GM12864 (cell line): Measurements from ENCODE around the gene TMTC1.

ENCODE experiments used
- DNase-seq: peaks from one replicate; pipeline ENCODE4 v3.0.0-alpha.2; 2011; ENCODE audit warnings: low read depth
- H3K4me3 ChIP-seq: 2 replicates; pipeline ENCODE4 v1.5.1; 2011; ENCODE audit warnings: mild to moderate bottlenecking, low read depth, low read length, control low read depth
- CTCF ChIP-seq: IDR thresholded peaks from 2 replicates; pipeline ENCODE4 v1.5.1; 2011; ENCODE audit warnings: low read depth, mild to moderate bottlenecking, moderate library complexity, low read length, control low read depth, inconsistent platforms; ENCODE audit errors: missing control alignments

Gene TMTC1

DNA sequence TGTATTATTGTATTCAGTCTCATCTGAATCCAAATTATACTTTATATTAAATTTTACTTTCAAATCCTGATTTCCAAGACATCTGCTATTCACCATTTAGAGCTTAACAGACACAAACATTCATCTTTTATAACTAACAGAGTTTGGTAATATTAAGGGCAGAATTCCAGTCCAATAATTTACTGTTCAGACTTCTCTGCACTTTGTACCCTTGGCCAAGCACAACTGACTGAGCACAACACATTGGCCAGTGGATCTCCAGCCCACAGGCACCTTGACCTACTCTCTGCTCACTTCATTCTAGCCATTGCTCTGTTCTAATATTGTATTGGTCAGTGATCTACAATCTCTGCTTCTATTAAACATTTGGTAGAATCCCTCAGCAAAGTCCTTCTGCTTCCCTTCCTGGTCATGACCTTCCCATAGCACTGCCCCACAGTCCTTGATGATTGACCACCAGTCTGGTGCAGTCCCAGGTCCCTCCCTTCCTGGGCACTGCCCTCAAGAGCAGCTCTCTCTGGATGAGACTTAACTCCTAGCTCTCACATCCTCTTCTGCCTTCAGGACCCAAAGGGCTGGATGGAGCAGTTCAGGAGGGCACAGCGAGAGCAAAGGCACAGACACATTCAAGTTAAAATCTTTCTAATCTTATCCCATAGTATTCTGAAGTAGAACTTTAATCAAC is 188.5 kb downstream of the TMTC1 start:
- DNase-seq = no peak
- no peak overlapping the region for H3K4me3 ChIP-seq
- no peak for TF ChIP-seq CTCF

DNA sequence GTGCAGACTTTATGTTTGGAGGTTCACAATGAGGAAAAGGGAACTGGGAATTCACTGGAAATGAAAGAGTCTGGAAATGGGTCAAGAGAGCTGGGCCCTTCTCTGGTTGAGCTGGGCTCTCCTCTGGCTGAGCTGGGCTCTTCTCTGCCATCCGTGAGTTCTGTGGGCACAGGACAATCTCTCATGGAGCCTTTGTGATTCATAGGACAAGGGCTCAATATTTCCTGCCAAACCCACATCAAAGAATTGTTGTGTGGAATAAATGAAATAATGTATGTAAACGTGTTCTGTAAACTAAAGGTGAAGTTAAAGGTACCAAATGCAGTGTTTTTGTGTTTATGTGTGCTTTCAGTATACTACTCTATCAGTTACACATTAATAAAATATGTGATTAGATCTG is 190.7 kb downstream of the TMTC1 start:
- no peak overlapping the region for H3K4me3 ChIP-seq
- no peak for DNase-seq
- no peak for TF ChIP-seq CTCF

DNA sequence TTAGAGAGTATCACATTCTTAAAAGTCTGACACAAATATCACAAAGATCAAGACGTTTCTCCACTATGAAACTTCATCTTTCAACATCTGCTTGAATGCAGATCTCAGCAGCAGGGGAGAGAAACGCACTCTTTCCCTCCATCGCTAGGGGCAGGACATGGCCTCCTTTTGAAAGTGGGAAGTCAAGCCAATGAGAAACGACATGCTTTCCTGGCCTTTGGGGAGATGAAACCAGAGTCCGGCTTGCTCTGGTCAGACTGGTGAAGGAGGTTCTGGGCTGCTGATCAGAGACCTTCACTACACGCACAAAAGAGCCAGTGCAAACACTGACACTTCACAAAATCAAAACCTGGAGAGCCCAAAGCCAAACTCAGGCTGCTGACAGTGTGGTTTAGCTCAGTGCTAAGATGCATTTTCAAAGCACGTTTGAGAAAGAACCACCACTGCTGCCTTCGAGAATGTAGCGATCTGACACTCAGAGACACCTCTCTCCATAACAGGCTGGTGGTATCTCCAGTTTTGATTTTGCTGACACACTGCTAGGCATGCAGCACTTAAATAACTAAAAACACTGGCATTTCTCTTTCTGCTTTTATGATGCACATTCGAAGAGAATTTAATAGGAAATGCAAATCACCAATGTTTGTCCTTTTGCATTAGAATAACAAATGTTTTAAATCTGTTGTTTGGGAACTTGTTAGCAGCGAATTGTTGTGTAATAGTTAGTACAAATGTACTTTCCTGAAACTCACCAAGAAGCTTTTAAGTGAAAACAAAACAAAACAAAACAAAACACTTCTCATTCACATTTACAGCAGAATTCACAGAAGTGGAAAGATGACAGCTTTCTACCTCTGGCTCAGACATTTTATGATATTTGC is 192.4 kb downstream of the TMTC1 start:
- no peak for DNase-seq
- no peak for TF ChIP-seq CTCF
- H3K4me3 ChIP-seq = no peak overlapping the region

DNA sequence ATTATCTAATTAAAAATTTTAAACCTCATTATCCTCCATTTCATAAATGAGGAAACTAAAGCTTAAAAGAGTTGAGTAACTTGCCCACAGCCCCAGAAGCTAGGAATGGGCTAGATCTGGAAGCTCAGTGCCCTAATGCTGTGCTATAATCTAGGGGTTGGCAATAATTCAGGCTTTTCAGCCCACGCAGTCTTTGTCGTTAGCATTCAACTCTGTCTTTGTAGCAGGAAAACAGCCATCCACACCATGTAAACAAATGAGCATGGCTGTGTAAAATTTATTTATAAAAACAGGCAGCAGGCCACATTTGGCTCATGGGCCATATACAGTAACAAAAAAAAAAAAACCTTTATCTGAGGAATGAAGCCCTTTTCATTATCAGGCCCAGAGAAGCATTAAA is 193.9 kb downstream of the TMTC1 start:
- DNase-seq = no peak
- no peak for TF ChIP-seq CTCF
- no peak overlapping the region for H3K4me3 ChIP-seq

DNA sequence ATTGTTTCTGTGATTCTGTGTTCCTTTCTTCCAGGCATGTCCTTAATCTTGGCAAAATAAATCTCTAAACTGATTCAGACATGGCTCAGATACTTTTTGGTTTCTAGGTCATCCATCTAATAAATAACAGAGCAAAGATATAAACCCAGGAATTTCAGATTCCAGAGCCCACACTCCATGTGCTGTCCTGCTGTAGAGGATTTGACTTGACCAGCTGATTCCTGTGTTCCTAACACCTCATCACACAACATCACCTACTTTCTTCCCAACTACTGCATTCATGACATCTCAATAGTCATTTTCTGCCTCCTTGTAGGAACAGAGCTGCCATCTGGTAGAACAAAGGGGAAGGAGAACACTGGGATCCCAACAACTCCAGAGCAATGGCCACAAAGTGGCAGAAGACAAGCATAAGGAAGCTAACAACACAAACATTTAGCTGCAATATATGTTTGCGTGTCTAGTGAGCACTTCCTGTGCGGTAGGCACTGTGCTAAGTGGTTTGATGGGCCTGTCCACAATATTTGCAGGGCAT is 194.4 kb downstream of the TMTC1 start:
- no peak for TF ChIP-seq CTCF
- no peak for DNase-seq
- H3K4me3 ChIP-seq = no peak overlapping the region

GRCh38 chr12:29582677-29583272 is 201.0 kb downstream of the TMTC1 start:
- no peak for TF ChIP-seq CTCF
- H3K4me3 ChIP-seq = no peak overlapping the region
- DNase-seq = no peak
